ENCODE data around the gene RND2. TPM values are rescaled to one million over a fixed set of nuclear protein-coding genes. Genes with fewer than 3 reads are reported as not detected.

Gene RND2
- total and polyA plus RNA-seq, 2 of the 13 experiments (the other 11 are each of a cell fraction or from before 2014, with no cell fraction given) = 0.05 to 0.11 TPM

DNA sequence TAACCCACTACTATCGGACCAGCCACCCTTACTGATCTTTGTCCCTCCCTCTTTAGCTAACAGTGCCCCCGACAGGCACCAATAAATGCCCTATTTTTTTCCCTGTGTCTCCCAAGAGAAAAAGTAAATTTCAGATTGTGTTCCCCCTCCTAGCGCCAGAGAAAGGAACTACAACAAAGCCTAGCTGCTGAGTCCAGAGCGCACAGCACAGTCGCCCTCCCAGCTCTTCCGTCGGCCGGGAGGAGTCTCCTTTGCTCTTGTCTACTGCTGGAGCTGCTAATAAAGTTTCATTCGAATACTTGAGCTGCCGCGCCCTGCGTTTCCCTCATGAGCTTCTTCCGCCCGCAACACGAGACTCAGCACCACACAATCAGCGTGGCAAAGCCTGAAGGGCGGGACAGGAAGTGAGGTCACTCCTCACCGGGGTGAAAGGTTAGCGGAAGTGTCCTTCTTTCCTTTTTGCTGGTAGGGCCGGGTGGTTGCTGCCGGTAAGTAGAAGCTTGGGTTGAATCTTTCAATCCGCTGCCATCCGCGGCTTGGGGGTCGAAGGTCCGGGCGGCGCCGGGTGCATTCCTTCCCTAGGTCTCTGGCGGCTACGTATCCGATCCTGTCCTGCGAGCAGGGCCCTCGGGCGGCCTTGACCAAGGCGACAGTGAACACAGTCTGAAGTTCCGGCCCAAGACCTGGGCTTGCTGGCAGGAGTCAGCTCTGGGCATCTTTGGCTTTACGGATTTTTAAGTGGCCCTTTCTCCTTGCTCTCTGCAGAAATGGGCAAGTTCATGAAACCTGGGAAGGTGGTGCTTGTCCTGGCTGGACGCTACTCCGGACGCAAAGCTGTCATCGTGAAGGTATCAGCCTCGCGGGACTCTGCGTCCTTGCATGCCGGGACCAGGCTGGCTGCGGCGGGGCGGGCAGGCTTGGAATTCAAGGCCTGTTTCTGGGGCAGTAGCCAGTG lies 26.8 kb upstream of the RND2 start, which contains the start of gene RPL27 (continued):
- TF ChIP-seq SP140L (CRISPR knock-in tag; IDR thresholded peaks at IDR 0.05; ENCODE audit: borderline replicate concordance) (peak; percentile 67), REXO4 (CRISPR knock-in tag; IDR thresholded peaks at IDR 0.05; ENCODE audit: borderline replicate concordance) (no peak), CCDC6 (CRISPR knock-in tag; IDR thresholded peaks at IDR 0.05) (peak; percentile 93; the same call in 1 of the 2 replicates), IKZF4 (CRISPR knock-in tag; IDR thresholded peaks at IDR 0.05; ENCODE audit: borderline replicate concordance, low read depth, not compliant biosample characterization) (peak; percentile 89), ZNF615 (CRISPR knock-in tag; IDR thresholded peaks at IDR 0.05; ENCODE audit: borderline replicate concordance) (no peak), HOXA3 (CRISPR knock-in tag; IDR thresholded peaks at IDR 0.05) (peak; percentile 99), HMG20A (CRISPR knock-in tag; IDR thresholded peaks at IDR 0.05; ENCODE audit: borderline replicate concordance) (peak; percentile 61; the same call in 1 of the 2 replicates), ZNF501 (CRISPR knock-in tag; IDR thresholded peaks at IDR 0.05) (peak; percentile 100)
- TF ChIP-seq, protein P1, sequence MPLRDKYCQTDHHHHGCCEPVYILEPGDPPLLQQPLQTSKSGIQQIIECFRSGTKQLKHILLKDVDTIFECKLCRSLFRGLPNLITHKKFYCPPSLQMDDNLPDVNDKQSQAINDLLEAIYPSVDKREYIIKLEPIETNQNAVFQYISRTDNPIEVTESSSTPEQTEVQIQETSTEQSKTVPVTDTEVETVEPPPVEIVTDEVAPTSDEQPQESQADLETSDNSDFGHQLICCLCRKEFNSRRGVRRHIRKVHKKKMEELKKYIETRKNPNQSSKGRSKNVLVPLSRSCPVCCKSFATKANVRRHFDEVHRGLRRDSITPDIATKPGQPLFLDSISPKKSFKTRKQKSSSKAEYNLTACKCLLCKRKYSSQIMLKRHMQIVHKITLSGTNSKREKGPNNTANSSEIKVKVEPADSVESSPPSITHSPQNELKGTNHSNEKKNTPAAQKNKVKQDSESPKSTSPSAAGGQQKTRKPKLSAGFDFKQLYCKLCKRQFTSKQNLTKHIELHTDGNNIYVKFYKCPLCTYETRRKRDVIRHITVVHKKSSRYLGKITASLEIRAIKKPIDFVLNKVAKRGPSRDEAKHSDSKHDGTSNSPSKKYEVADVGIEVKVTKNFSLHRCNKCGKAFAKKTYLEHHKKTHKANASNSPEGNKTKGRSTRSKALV (CRISPR knock-in tag; IDR thresholded peaks at IDR 0.05) = peak; percentile 85
- TF ChIP-seq, protein P2, sequence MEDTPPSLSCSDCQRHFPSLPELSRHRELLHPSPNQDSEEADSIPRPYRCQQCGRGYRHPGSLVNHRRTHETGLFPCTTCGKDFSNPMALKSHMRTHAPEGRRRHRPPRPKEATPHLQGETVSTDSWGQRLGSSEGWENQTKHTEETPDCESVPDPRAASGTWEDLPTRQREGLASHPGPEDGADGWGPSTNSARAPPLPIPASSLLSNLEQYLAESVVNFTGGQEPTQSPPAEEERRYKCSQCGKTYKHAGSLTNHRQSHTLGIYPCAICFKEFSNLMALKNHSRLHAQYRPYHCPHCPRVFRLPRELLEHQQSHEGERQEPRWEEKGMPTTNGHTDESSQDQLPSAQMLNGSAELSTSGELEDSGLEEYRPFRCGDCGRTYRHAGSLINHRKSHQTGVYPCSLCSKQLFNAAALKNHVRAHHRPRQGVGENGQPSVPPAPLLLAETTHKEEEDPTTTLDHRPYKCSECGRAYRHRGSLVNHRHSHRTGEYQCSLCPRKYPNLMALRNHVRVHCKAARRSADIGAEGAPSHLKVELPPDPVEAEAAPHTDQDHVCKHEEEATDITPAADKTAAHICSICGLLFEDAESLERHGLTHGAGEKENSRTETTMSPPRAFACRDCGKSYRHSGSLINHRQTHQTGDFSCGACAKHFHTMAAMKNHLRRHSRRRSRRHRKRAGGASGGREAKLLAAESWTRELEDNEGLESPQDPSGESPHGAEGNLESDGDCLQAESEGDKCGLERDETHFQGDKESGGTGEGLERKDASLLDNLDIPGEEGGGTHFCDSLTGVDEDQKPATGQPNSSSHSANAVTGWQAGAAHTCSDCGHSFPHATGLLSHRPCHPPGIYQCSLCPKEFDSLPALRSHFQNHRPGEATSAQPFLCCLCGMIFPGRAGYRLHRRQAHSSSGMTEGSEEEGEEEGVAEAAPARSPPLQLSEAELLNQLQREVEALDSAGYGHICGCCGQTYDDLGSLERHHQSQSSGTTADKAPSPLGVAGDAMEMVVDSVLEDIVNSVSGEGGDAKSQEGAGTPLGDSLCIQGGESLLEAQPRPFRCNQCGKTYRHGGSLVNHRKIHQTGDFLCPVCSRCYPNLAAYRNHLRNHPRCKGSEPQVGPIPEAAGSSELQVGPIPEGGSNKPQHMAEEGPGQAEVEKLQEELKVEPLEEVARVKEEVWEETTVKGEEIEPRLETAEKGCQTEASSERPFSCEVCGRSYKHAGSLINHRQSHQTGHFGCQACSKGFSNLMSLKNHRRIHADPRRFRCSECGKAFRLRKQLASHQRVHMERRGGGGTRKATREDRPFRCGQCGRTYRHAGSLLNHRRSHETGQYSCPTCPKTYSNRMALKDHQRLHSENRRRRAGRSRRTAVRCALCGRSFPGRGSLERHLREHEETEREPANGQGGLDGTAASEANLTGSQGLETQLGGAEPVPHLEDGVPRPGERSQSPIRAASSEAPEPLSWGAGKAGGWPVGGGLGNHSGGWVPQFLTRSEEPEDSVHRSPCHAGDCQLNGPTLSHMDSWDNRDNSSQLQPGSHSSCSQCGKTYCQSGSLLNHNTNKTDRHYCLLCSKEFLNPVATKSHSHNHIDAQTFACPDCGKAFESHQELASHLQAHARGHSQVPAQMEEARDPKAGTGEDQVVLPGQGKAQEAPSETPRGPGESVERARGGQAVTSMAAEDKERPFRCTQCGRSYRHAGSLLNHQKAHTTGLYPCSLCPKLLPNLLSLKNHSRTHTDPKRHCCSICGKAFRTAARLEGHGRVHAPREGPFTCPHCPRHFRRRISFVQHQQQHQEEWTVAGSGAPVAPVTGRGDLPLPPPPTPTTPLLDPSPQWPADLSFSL (CRISPR knock-in tag; IDR thresholded peaks at IDR 0.05) = peak; percentile 64; the same call in 1 of the 2 replicates
- TF ChIP-seq, protein P3, sequence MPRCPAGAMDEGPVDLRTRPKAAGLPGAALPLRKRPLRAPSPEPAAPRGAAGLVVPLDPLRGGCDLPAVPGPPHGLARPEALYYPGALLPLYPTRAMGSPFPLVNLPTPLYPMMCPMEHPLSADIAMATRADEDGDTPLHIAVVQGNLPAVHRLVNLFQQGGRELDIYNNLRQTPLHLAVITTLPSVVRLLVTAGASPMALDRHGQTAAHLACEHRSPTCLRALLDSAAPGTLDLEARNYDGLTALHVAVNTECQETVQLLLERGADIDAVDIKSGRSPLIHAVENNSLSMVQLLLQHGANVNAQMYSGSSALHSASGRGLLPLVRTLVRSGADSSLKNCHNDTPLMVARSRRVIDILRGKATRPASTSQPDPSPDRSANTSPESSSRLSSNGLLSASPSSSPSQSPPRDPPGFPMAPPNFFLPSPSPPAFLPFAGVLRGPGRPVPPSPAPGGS (CRISPR knock-in tag; IDR thresholded peaks at IDR 0.05) = peak; percentile 81; the same call in 1 of the 2 replicates

All from HepG2 (cell line).